ENCODE results near the gene PTPRN2.
A peak's percentile ranks its signal among the peaks of the same experiment; 100 is the strongest.

Gene PTPRN2

GRCh38 chr7:157886711-157887110, 700.9 kb downstream of the PTPRN2 start:
- no peak for DNase-seq (ENCODE audit: low spot score)

- no peak for DNase-seq (ENCODE audit: low spot score)
These were observed 701.4 kb downstream of the PTPRN2 start for GRCh38 chr7:157886266-157886665.

- no peak for DNase-seq (ENCODE audit: low spot score)
These were observed 702.5 kb downstream of the PTPRN2 start for GRCh38 chr7:157885140-157885539.

- no peak for DNase-seq (ENCODE audit: low spot score)
These were observed 703.1 kb downstream of the PTPRN2 start for GRCh38 chr7:157884461-157885062.

GRCh38 chr7:157881048-157881771, 706.4 kb downstream of the PTPRN2 start:
- DNase-seq (ENCODE audit: low spot score) = peak; percentile 27

GRCh38 chr7:157879391-157879790, 708.2 kb downstream of the PTPRN2 start:
- no peak for DNase-seq (ENCODE audit: low spot score)

- no peak for DNase-seq (ENCODE audit: low spot score)
These were observed 710.1 kb downstream of the PTPRN2 start for GRCh38 chr7:157877298-157878090.

GRCh38 chr7:157876469-157877285, 710.9 kb downstream of the PTPRN2 start:
- DNase-seq (ENCODE audit: low spot score) = no peak

- DNase-seq (ENCODE audit: low spot score) = no peak
These were observed 712.1 kb downstream of the PTPRN2 start for GRCh38 chr7:157875230-157876179.

- DNase-seq (ENCODE audit: low spot score) = no peak
These were observed 712.8 kb downstream of the PTPRN2 start for GRCh38 chr7:157874870-157875229.

- DNase-seq (ENCODE audit: low spot score) = no peak
These were observed 713.3 kb downstream of the PTPRN2 start for GRCh38 chr7:157874208-157874816.

- no peak for DNase-seq (ENCODE audit: low spot score)
These were observed 714.0 kb downstream of the PTPRN2 start for GRCh38 chr7:157873664-157874063.

- no peak for DNase-seq (ENCODE audit: low spot score)
These were observed 714.4 kb downstream of the PTPRN2 start for GRCh38 chr7:157873181-157873580.

GRCh38 chr7:157872447-157872846, 715.2 kb downstream of the PTPRN2 start:
- DNase-seq (ENCODE audit: low spot score) = no peak

- no peak for DNase-seq (ENCODE audit: low spot score)
These were observed 715.9 kb downstream of the PTPRN2 start for GRCh38 chr7:157871681-157872080.

- DNase-seq (ENCODE audit: low spot score) = no peak
These were observed 716.9 kb downstream of the PTPRN2 start for GRCh38 chr7:157870644-157871290.

GRCh38 chr7:157869793-157870192, 717.8 kb downstream of the PTPRN2 start:
- no peak for DNase-seq (ENCODE audit: low spot score)

GRCh38 chr7:157867685-157868305, 719.8 kb downstream of the PTPRN2 start:
- no peak for DNase-seq (ENCODE audit: low spot score)

GRCh38 chr7:157866336-157866924, 721.2 kb downstream of the PTPRN2 start:
- no peak for DNase-seq (ENCODE audit: low spot score)
